ENCODE measurements around the gene ZNF618. TPM values are rescaled to one million over a fixed set of nuclear protein-coding genes. Genes with fewer than 3 reads are reported as not detected.

The ZNF618 gene
- total and polyA plus RNA-seq, 2 experiments from 2014 or later: 12.1 to 22.1 TPM

DNA sequence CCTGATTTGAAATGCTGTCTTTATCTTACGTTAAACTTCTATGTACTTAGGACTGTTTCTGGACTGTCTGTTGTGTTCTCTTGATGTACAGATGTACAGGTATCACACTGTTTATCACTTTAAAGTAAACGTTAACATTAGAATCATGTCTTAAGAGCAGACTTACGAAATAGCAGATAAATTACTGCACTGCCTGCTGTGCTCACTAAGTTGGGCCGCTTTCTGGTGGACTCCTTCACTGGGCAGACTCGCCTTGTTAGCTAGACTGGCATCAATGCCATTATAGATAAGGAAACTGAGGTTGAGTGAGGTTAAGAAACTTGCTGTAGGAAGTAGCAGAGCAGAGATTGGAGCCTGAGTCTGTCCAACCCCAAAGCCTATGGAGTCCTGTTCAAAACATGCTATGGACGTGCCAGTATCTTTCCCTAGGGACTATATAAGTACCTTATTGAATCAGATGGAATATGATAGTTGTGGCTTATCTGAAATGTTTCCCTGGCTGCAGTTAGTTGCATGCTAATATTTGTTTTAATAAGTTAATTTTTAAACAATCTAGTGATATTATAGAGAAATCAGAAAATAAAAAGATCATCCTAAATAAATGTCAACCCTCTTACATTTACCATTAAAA, 16.9 kb downstream of the ZNF618 start:
- H3K27ac Mint-ChIP-seq: no peak overlapping the region
- H3K9me2 ChIP-seq (ENCODE audit: insufficient read depth): 0 out of 2 replicates have a peak, but pooled peaks cover 5% of the 10 kb centered on the region
- H3K4me1 ChIP-seq (ENCODE audit: insufficient read depth): no peaks in the 10 kb centered on the region; the same call in 1 of the 2 replicates
- DNase-seq (ENCODE audit: low spot score): no peak
- no peak overlapping the region for H3K27ac ChIP-seq (ENCODE audit: low read depth)
- peaks cover 36% of the 10 kb centered on the region for H3K36me3 Mint-ChIP-seq (ENCODE audit: low read depth)
- peaks cover 3% of the 10 kb centered on the region; the same call in 1 of the 2 replicates for H4K20me1 ChIP-seq (replicated peaks; ENCODE audit: insufficient read depth)
- H2AFZ ChIP-seq: no peak overlapping the region
- no peaks in the 10 kb centered on the region for H3K36me3 ChIP-seq (ENCODE audit: insufficient read depth)
- peaks cover 11% of the 10 kb centered on the region for H3K9me3 Mint-ChIP-seq
- no peak overlapping the region for H3K4me3 Mint-ChIP-seq
- no peak overlapping the region for H3K4me3 ChIP-seq
- TF ChIP-seq STAT1 (IDR thresholded peaks at IDR 0.05; ENCODE audit: unreplicated experiment) (no peak), POLR2AphosphoS5 (IDR thresholded peaks at IDR 0.05; ENCODE audit: low read depth) (no peak)
- TF ChIP-seq, protein P1, sequence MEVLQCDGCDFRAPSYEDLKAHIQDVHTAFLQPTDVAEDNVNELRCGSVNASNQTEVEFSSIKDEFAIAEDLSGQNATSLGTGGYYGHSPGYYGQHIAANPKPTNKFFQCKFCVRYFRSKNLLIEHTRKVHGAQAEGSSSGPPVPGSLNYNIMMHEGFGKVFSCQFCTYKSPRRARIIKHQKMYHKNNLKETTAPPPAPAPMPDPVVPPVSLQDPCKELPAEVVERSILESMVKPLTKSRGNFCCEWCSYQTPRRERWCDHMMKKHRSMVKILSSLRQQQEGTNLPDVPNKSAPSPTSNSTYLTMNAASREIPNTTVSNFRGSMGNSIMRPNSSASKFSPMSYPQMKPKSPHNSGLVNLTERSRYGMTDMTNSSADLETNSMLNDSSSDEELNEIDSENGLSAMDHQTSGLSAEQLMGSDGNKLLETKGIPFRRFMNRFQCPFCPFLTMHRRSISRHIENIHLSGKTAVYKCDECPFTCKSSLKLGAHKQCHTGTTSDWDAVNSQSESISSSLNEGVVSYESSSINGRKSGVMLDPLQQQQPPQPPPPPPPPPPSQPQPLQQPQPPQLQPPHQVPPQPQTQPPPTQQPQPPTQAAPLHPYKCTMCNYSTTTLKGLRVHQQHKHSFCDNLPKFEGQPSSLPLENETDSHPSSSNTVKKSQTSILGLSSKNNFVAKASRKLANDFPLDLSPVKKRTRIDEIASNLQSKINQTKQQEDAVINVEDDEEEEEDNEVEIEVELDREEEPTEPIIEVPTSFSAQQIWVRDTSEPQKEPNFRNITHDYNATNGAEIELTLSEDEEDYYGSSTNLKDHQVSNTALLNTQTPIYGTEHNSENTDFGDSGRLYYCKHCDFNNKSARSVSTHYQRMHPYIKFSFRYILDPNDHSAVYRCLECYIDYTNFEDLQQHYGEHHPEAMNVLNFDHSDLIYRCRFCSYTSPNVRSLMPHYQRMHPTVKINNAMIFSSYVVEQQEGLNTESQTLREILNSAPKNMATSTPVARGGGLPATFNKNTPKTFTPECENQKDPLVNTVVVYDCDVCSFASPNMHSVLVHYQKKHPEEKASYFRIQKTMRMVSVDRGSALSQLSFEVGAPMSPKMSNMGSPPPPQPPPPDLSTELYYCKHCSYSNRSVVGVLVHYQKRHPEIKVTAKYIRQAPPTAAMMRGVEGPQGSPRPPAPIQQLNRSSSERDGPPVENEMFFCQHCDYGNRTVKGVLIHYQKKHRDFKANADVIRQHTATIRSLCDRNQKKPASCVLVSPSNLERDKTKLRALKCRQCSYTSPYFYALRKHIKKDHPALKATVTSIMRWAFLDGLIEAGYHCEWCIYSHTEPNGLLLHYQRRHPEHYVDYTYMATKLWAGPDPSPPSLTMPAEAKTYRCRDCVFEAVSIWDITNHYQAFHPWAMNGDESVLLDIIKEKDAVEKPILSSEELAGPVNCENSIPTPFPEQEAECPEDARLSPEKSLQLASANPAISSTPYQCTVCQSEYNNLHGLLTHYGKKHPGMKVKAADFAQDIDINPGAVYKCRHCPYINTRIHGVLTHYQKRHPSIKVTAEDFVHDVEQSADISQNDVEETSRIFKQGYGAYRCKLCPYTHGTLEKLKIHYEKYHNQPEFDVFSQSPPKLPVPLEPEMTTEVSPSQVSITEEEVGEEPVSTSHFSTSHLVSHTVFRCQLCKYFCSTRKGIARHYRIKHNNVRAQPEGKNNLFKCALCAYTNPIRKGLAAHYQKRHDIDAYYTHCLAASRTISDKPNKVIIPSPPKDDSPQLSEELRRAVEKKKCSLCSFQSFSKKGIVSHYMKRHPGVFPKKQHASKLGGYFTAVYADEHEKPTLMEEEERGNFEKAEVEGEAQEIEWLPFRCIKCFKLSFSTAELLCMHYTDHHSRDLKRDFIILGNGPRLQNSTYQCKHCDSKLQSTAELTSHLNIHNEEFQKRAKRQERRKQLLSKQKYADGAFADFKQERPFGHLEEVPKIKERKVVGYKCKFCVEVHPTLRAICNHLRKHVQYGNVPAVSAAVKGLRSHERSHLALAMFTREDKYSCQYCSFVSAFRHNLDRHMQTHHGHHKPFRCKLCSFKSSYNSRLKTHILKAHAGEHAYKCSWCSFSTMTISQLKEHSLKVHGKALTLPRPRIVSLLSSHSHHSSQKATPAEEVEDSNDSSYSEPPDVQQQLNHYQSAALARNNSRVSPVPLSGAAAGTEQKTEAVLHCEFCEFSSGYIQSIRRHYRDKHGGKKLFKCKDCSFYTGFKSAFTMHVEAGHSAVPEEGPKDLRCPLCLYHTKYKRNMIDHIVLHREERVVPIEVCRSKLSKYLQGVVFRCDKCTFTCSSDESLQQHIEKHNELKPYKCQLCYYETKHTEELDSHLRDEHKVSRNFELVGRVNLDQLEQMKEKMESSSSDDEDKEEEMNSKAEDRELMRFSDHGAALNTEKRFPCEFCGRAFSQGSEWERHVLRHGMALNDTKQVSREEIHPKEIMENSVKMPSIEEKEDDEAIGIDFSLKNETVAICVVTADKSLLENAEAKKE (CRISPR knock-in tag; IDR thresholded peaks at IDR 0.05): no peak
- peaks cover 5% of the 10 kb centered on the region for H3K27me3 Mint-ChIP-seq (ENCODE audit: insufficient read depth, low read depth, poor library complexity)
- H3K27me3 ChIP-seq (ENCODE audit: insufficient read depth): no peaks in the 10 kb centered on the region
- ATAC-seq: no peak
- peaks cover 7% of the 10 kb centered on the region; the same call in 2 of the 3 replicates for H3K4me1 Mint-ChIP-seq
- H3K4me2 ChIP-seq: no peak overlapping the region
- H3K79me2 ChIP-seq (replicated peaks; ENCODE audit: insufficient read depth): peaks cover 93% of the 10 kb centered on the region
- H3F3A ChIP-seq (replicated peaks; ENCODE audit: low read depth): no peaks in the 10 kb centered on the region

DNA sequence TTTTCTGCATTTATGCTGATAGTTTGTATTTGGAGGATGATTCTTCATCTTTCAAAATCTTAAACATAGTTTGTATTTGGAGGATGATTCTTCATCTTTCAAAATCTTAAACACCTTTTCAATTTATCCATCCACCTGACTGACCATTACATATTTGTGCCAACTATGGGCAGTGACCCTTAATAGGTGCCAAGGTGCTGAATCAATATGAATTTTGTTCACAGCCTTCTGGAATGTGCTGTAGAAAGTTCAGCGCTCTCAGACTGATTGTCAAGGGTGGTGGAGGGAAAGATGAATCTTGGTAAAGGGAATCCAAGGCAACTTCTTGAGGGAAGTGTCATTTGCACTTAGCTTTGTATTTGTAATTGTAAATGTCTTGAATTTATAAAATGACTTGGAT, 18.1 kb downstream of the ZNF618 start:
- no peak for ATAC-seq
- Histone ChIP-seq H3K27ac (ENCODE audit: low read depth) (no peak overlapping the region), H4K20me1 (replicated peaks; ENCODE audit: insufficient read depth) (peaks cover 9% of the 10 kb centered on the region), H3K79me2 (replicated peaks; ENCODE audit: insufficient read depth) (peaks cover 87% of the 10 kb centered on the region), H3K4me1 (ENCODE audit: insufficient read depth) (no peaks in the 10 kb centered on the region), H3K4me3 (no peak overlapping the region), H3K4me2 (no peak overlapping the region), H3K9me2 (ENCODE audit: insufficient read depth) (0 out of 2 replicates have a peak, but pooled peaks cover 5% of the 10 kb centered on the region), H3F3A (replicated peaks; ENCODE audit: low read depth) (no peaks in the 10 kb centered on the region), H3K36me3 (ENCODE audit: insufficient read depth) (no peaks in the 10 kb centered on the region), H2AFZ (no peak overlapping the region), H3K27me3 (ENCODE audit: insufficient read depth) (no peaks in the 10 kb centered on the region)
- TF ChIP-seq, protein P2, sequence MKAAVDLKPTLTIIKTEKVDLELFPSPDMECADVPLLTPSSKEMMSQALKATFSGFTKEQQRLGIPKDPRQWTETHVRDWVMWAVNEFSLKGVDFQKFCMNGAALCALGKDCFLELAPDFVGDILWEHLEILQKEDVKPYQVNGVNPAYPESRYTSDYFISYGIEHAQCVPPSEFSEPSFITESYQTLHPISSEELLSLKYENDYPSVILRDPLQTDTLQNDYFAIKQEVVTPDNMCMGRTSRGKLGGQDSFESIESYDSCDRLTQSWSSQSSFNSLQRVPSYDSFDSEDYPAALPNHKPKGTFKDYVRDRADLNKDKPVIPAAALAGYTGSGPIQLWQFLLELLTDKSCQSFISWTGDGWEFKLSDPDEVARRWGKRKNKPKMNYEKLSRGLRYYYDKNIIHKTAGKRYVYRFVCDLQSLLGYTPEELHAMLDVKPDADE (IDR thresholded peaks at IDR 0.05): no peak
- TF ChIP-seq EZH2 (IDR thresholded peaks at IDR 0.05; ENCODE audit: low read depth, unreplicated experiment) (no peak), JUNB (IDR thresholded peaks at IDR 0.05; ENCODE audit: unreplicated experiment) (no peak), POLR2AphosphoS5 (IDR thresholded peaks at IDR 0.05; ENCODE audit: low read depth) (no peak), STAT1 (IDR thresholded peaks at IDR 0.05; ENCODE audit: unreplicated experiment) (no peak), ZNF331 (CRISPR knock-in tag; IDR thresholded peaks at IDR 0.05; ENCODE audit: low read depth) (no peak), CREB1 (CRISPR knock-in tag; IDR thresholded peaks at IDR 0.05; ENCODE audit: low read depth) (no peak)
- Mint-ChIP-seq H3K4me3 (no peak overlapping the region), H3K9me3 (peaks cover 11% of the 10 kb centered on the region), H3K4me1 (no peaks in the 10 kb centered on the region), H3K27ac (no peak overlapping the region), H3K27me3 (ENCODE audit: insufficient read depth, low read depth, poor library complexity) (peaks cover 1% of the 10 kb centered on the region), H3K36me3 (ENCODE audit: low read depth) (peaks cover 35% of the 10 kb centered on the region)
- DNase-seq (ENCODE audit: low spot score): no peak
